Ishikawa (cell line): Measurements from ENCODE around the gene TBC1D14.

ENCODE experiments used
- CREB1 ChIP-seq: IDR thresholded peaks from 2 replicates; pipeline ENCODE4 v1.6.1; 2012; ENCODE audit warnings: low read depth
- EGR1 ChIP-seq: IDR thresholded peaks from 2 replicates; pipeline ENCODE4 v1.6.1; 2012
- TAF1 ChIP-seq: IDR thresholded peaks from 2 replicates; pipeline ENCODE4 v1.6.1; 2012; ENCODE audit warnings: low read depth, mild to moderate bottlenecking
- TEAD4 ChIP-seq: IDR thresholded peaks from 2 replicates; pipeline ENCODE4 v1.6.1; 2012
- YY1 ChIP-seq: IDR thresholded peaks from 2 replicates; pipeline ENCODE4 v1.6.1; 2012; ENCODE audit warnings: low read depth
- ZBTB7A ChIP-seq: IDR thresholded peaks from 2 replicates; pipeline ENCODE4 v1.6.1; 2012; ENCODE audit warnings: low read depth

- no peak for TF ChIP-seq YY1
- no peak for TF ChIP-seq CREB1
- no peak for TF ChIP-seq TAF1
- no peak for TF ChIP-seq TEAD4
- no peak for TF ChIP-seq EGR1
- TF ChIP-seq ZBTB7A: no peak
Observed at GRCh38 chr4:6893449-6894085, 16.1 kb upstream of the TBC1D14 start.
